ENCODE data around the gene STEAP1B.
"Not testable (repeated sequence)": the region's sequence is repeated elsewhere in the genome, so short reads cannot be mapped to it uniquely, and the experiment has no call there.

The STEAP1B gene

DNA sequence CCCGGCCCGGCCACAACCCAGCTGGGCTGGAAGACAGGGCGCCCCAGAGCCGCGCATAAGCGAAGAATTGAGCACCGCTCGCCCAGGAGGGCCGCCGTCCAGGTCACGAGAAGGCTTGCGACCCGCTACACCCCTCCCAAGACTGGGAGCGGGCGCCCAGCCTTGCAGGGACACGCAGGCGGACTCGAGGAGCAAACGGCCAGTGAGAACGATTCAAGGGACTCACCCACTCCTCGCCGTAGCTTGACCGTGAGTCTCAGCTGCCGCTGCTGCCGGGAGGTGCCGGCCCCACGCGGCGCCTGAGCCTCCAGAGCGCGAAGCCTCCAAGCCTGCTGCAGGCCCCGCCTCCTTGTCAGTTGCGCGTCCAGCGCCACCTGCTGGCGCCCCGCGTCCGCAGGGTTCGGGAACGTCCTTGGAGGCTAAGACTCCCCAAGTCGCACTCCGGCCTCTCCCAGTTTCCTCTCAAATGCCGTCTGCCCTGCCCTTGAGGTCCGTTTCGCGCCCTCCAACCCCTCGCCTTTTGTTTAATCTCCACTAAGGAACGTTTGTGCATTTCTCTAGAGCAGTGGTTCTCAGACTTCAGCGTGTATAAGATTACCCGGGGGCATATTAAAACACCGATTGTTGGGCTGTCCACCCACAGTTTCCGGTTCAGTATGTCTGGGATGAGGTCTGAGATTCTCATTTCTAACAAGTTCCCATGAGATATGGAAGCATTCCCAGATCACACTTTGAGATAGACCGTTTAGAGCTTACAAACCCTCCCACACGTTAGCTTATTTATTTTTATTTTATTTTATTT lies at the start of gene STEAP1B:
Gene STEAP1B (minus strand): TSS at position 301 of the 802 bp plus-strand sequence. CDS start 5,333 bp downstream, outside the sequence.
- in situ Hi-C loops (cut with HindIII; ENCODE audit: low sequenced_read_pairs) = not testable (repeated sequence)

- in situ Hi-C loops (cut with HindIII; ENCODE audit: low sequenced_read_pairs) = no loop called here
Observed at GRCh38 chr7:22549051-22549450, 49.1 kb upstream of the STEAP1B start.

- in situ Hi-C loops (cut with HindIII; ENCODE audit: low sequenced_read_pairs) = no loop called here
Observed at GRCh38 chr7:22548313-22548712, 48.3 kb upstream of the STEAP1B start.

DNA sequence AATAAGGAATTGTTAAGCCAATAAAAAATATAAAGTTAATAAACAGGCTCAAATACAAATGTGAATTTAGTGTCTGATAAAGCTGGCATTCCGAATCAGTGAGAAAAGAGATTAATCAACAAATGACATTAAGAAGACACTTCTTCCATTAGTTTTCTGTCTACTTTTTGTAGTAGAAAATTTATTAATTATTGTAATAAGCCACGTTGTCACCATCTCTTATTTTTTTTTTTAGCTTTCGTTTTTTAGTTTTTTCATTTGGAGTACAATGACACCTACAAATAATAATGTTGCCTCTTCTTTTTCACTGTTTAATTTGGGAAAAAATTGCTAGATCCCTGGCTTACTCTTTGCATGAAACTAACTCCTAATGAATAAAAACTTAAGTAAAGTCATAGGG lies 46.8 kb upstream of the STEAP1B start:
- in situ Hi-C loops (cut with HindIII; ENCODE audit: low sequenced_read_pairs) = no loop called here

GRCh38 chr7:22545529-22545928 lies 45.5 kb upstream of the STEAP1B start:
- in situ Hi-C loops (cut with HindIII; ENCODE audit: low sequenced_read_pairs) = no loop called here

- in situ Hi-C loops (cut with HindIII; ENCODE audit: low sequenced_read_pairs) = no loop called here
Observed at GRCh38 chr7:22544245-22544644, 44.3 kb upstream of the STEAP1B start.

DNA sequence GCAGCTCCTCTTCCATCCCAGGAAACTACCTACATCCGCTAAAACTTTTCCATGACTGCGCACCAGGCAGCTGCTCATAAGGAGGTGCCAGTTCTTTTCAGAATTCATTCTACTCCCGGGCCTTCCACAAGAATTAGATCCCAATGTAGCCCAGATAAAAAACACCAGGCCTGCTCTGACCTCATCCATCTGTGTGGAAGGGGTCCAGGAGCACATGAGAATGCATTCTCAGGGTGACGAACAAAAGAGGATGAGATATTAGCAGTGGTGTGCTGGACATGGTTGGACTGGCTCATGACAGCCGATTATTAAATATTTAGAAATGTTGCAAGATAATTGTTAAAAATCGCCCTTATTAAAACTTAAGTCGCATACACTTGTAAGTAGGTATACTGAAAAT lies 43.2 kb upstream of the STEAP1B start:
- in situ Hi-C loops (cut with HindIII; ENCODE audit: low sequenced_read_pairs) = no loop called here

- in situ Hi-C loops (cut with HindIII; ENCODE audit: low sequenced_read_pairs) = no loop called here
Observed at GRCh38 chr7:22542669-22543068, 42.7 kb upstream of the STEAP1B start.

DNA sequence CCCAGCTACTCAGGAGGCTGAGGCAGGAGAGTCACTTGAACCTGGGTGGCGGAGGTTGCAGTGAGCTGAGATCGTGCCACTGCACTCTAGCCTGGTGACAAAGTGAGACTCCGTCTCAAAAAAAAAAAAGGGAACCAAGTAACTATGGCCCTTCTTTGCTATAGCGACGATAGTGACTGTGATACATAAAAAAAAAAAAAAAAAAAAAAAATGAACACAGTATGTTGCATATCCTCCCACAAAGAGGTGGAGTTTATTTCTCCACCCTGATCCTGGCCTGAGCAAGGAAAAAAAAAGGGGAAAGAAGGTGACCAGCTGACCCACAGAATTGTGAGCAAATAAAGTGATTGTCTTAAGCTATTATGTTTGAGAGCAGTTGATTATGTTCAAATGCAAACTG lies 42.3 kb upstream of the STEAP1B start:
- in situ Hi-C loops (cut with HindIII; ENCODE audit: low sequenced_read_pairs) = no loop called here

- in situ Hi-C loops (cut with HindIII; ENCODE audit: low sequenced_read_pairs) = no loop called here
Observed at GRCh38 chr7:22541789-22542188, 41.8 kb upstream of the STEAP1B start.

GRCh38 chr7:22528537-22528936 lies 28.5 kb upstream of the STEAP1B start:
- in situ Hi-C loops (cut with HindIII; ENCODE audit: low sequenced_read_pairs) = not testable (repeated sequence)

- in situ Hi-C loops (cut with HindIII; ENCODE audit: low sequenced_read_pairs) = not testable (repeated sequence)
Observed at GRCh38 chr7:22524353-22524947, 24.5 kb upstream of the STEAP1B start.

GRCh38 chr7:22523478-22524352 lies 23.7 kb upstream of the STEAP1B start:
- in situ Hi-C loops (cut with HindIII; ENCODE audit: low sequenced_read_pairs) = not testable (repeated sequence)

DNA sequence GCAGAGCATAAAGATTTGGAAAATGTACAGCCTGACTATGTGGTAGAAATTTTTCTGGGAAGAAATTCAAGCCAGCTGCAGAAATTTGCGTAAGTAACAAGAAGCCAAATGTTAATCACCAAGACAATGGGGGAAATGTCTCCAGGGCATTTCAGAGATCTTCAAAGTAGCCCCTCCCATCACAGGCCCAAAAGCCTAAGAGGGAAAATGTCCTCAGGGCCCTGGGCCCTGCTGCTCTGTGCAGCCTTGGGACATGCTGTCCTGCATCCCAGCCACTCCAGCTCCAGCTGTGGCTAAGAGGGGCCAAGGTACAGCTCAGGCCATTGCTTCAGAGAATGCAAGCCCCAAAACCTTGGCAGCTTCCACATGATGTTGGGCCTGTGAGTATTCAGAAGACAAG lies 19.6 kb upstream of the STEAP1B start:
- in situ Hi-C loops (cut with HindIII; ENCODE audit: low sequenced_read_pairs) = not testable (repeated sequence)

DNA sequence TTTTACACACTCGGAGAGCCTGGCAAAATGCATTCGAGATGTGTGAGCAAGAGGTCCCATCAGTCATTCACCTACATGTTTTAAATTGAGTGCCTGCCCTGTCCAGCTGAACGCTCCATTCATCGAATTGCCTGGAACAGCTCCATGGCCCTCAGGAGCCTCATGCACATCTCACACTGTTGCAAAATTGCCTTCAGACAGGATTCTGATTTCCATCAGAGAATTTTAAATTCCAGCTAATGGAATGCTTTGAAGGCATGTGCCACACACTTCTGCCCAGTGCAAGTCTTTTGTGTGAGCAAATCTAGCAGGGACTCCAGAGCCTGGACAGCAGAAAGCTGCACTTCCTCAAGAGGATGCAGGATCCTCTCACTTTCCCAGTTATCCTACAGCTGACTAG lies 17.0 kb upstream of the STEAP1B start:
- in situ Hi-C loops (cut with HindIII; ENCODE audit: low sequenced_read_pairs) = not testable (repeated sequence)

- in situ Hi-C loops (cut with HindIII; ENCODE audit: low sequenced_read_pairs) = not testable (repeated sequence)
Observed at GRCh38 chr7:22514963-22515362, 15.0 kb upstream of the STEAP1B start.

DNA sequence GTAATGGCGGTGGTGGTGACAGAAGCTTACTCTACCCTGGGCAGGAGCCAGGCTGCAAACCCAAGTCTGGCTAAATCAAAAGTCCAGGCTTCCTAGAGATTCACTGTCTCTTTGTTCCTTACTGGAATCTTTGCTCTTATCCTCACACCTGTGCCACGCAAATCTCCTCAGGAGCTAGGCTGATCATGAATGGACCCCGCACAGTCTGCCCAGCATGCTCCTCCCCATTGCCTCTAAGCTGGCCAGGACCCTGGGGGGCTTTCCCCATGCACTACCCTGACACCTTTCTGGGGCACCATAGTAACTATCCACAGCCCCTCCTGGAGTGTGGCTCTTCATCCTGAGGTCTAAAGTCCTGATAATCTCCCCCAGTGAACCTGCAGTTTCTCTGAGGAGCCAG lies 7.3 kb upstream of the STEAP1B start:
- in situ Hi-C loops (cut with HindIII; ENCODE audit: low sequenced_read_pairs) = not testable (repeated sequence)

- in situ Hi-C loops (cut with HindIII; ENCODE audit: low sequenced_read_pairs) = not testable (repeated sequence)
Observed at GRCh38 chr7:22506316-22507020, 6.5 kb upstream of the STEAP1B start.

DNA sequence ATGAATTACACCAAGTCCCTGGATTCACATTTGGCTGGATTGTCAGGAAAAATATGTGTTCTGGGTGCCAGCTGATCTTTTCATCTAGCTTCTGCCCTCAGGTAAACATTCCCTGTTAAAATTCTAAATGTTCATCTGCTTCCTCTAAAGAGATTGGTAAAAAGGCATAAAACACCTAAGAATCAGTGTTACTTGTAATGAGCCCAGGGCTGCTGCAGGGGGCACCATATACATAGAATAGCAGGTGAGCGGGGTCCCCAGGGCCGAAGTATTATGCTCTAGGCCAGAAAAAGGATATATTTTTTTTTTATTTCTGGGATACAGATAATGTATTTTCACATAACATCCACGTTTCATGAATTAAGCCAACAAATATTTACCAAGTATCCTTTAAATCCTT lies 4.5 kb upstream of the STEAP1B start:
- in situ Hi-C loops (cut with HindIII; ENCODE audit: low sequenced_read_pairs) = not testable (repeated sequence)

DNA sequence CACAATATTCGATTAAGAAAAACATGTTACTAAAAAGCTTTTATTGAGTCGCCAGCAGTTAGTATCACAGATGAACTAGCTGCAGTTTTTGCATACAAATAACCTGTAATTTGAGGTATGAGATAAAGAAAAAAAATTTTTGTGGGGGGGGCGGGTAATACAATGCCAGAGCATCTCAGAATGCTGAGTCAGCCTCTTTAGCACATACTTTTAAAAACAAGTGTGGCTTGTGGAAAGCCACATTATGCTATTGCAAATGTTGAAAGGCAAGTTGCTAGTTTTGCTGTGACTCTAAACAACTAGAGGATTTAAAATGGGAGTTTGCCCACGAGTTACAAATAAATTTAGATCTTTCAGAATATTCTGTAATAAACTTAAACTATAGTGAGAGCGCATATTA lies 2.1 kb upstream of the STEAP1B start:
- in situ Hi-C loops (cut with HindIII; ENCODE audit: low sequenced_read_pairs) = not testable (repeated sequence)

GRCh38 chr7:22501336-22501735 lies 1.3 kb upstream of the STEAP1B start:
- in situ Hi-C loops (cut with HindIII; ENCODE audit: low sequenced_read_pairs) = not testable (repeated sequence)

All from DLD1 (cell line).